Umbilical cord (tissue), 2 donors: ENCODE results near the gene VTA1. TPM values are rescaled to one million over a fixed set of nuclear protein-coding genes. Genes with fewer than 3 reads are reported as not detected.

ENCODE experiments used
- DNase-seq: peaks from one replicate; pipeline ENCODE4 v3.0.0-alpha.2; 2015; ENCODE audit warnings: low spot score
- total RNA-seq: library from RNA; depleted of rRNA; stranded (reverse); fragments of >200 nt; gene quantifications from one replicate; pipeline ENCODE4 v1.2.3, GENCODE V29; 2014; ENCODE audit warnings: low replicate concordance; ENCODE audit not compliant: insufficient read depth

Gene VTA1
- total RNA-seq, 1 donor from 2014 or later = 35.9 TPM

GRCh38 chr6:142266060-142266459 lies 119.0 kb downstream of the VTA1 start:
- no peak for DNase-seq

- DNase-seq = no peak
Observed at GRCh38 chr6:142271476-142271875, 124.4 kb downstream of the VTA1 start.

Other genes with a start within 250 kb of the VTA1 start
- gene GJE1, start 14.3 kb upstream of the VTA1 start, total RNA-seq = not detected
- gene NMBR, start 141 bp upstream of the VTA1 start, total RNA-seq = 0.48 TPM
- gene ADGRG6, start 154.7 kb downstream of the VTA1 start, total RNA-seq = 104 TPM